GM23338 (cell line): ENCODE data around the gene CNGB1. TPM values are rescaled to one million over a fixed set of nuclear protein-coding genes. Genes with fewer than 3 reads are reported as not detected.

Experiments used
- ATAC-seq: fragments of 200-7000 bp; cut with Tn5 transposase; 3 replicates; pipeline ENCODE4 v1.9.1; 2020
- DNase-seq: peaks from one replicate; pipeline ENCODE4 v3.0.0-alpha.2; 2015; ENCODE audit warnings: low spot score
- H2AFZ ChIP-seq: fragments of 200-600 bp; sonication (generic); 2 replicates; pipeline ENCODE4 v1.8.0; 2016; ENCODE audit warnings: antibody characterized with exemption, mild to moderate bottlenecking, moderate library complexity
- H3F3A ChIP-seq: fragments of 200-600 bp; sonication (generic); replicated peaks from 2 replicates; pipeline ENCODE4 v1.8.0; 2017; ENCODE audit warnings: antibody characterized with exemption, mixed run types, low read depth
- H3K27ac ChIP-seq: fragments of 200-600 bp; sonication (generic); 2 replicates; pipeline ENCODE4 v1.6.1; 2016; ENCODE audit warnings: low read depth
- H3K27me3 ChIP-seq: fragments of 200-600 bp; sonication (generic); 2 replicates; pipeline ENCODE4 v1.8.0; 2016; ENCODE audit warnings: mild to moderate bottlenecking, mixed run types, moderate library complexity; ENCODE audit not compliant: insufficient read depth
- H3K36me3 ChIP-seq: fragments of 200-600 bp; sonication (generic); 2 replicates; pipeline ENCODE4 v1.8.0; 2016; ENCODE audit warnings: mild to moderate bottlenecking; ENCODE audit not compliant: insufficient read depth
- H3K4me1 ChIP-seq: fragments of 200-600 bp; sonication (generic); 2 replicates; pipeline ENCODE4 v1.8.0; 2016; ENCODE audit warnings: mild to moderate bottlenecking, moderate library complexity; ENCODE audit not compliant: insufficient read depth
- H3K4me2 ChIP-seq: fragments of 200-600 bp; sonication (generic); 2 replicates; pipeline ENCODE4 v1.7.1; 2017; ENCODE audit warnings: mixed run types
- H3K4me3 ChIP-seq: fragments of 200-600 bp; sonication (generic); 2 replicates; pipeline ENCODE4 v1.6.1; 2016; ENCODE audit warnings: mixed run types
- H3K79me2 ChIP-seq: fragments of 200-600 bp; sonication (generic); replicated peaks from 2 replicates; pipeline ENCODE4 v1.8.0; 2017; ENCODE audit warnings: mild to moderate bottlenecking; ENCODE audit not compliant: insufficient read depth
- H3K9me2 ChIP-seq: fragments of 200-600 bp; sonication (generic); 2 replicates; pipeline ENCODE4 v1.8.0; 2017; ENCODE audit not compliant: insufficient read depth
- H4K20me1 ChIP-seq: fragments of 200-600 bp; sonication (generic); replicated peaks from 2 replicates; pipeline ENCODE4 v1.8.0; 2017; ENCODE audit warnings: mild to moderate bottlenecking; ENCODE audit not compliant: insufficient read depth
- H3K27ac Mint-ChIP-seq: 2 replicates; pipeline ENCODE4 v1.8.0; 2020; ENCODE audit warnings: inconsistent platforms, mild to moderate bottlenecking, moderate library complexity, mixed read lengths
- H3K27me3 Mint-ChIP-seq: 3 replicates; pipeline ENCODE4 v1.8.0; 2022; ENCODE audit warnings: low read depth, mild to moderate bottlenecking, moderate library complexity, mixed read lengths, inconsistent platforms; ENCODE audit not compliant: insufficient read depth, poor library complexity
- H3K36me3 Mint-ChIP-seq: 3 replicates; pipeline ENCODE4 v1.8.0; 2021; ENCODE audit warnings: low read depth, mild to moderate bottlenecking, inconsistent platforms, moderate library complexity, mixed read lengths
- H3K4me1 Mint-ChIP-seq: 3 replicates; pipeline ENCODE4 v1.8.0; 2020; ENCODE audit warnings: mild to moderate bottlenecking, inconsistent platforms, mixed read lengths
- H3K4me3 Mint-ChIP-seq: 3 replicates; pipeline ENCODE4 v1.8.0; 2021; ENCODE audit warnings: moderate library complexity, mild to moderate bottlenecking, inconsistent platforms, mixed read lengths
- H3K9me3 Mint-ChIP-seq: 3 replicates; pipeline ENCODE4 v1.8.0; 2020; ENCODE audit warnings: moderate library complexity, mild to moderate bottlenecking, inconsistent platforms, mixed read lengths
- CREB1 ChIP-seq: fragments of 250-450 bp; sonication (Bioruptor Pico); IDR thresholded peaks from 2 replicates; pipeline ENCODE4 v1.5.0; 2020; ENCODE audit warnings: low read depth, mild to moderate bottlenecking, moderate library complexity
- ETS1 ChIP-seq: IDR thresholded peaks from 2 replicates; pipeline ENCODE4 v1.6.1; 2016; ENCODE audit warnings: antibody characterized with exemption
- EZH2 ChIP-seq: fragments of 200-600 bp; sonication (generic); IDR thresholded peaks from one replicate; pipeline ENCODE4 v1.8.0; 2017; ENCODE audit warnings: antibody characterized with exemption, mild to moderate bottlenecking, low read depth; ENCODE audit not compliant: unreplicated experiment
- EZH2phosphoT487 ChIP-seq: fragments of 200-600 bp; sonication (generic); IDR thresholded peaks from one replicate; pipeline ENCODE4 v1.8.1; 2018; ENCODE audit warnings: antibody characterized with exemption; ENCODE audit not compliant: unreplicated experiment
- JUNB ChIP-seq: IDR thresholded peaks from one replicate; pipeline ENCODE4 v1.6.1; 2016; ENCODE audit warnings: antibody characterized with exemption; ENCODE audit not compliant: unreplicated experiment
- NANOG ChIP-seq: IDR thresholded peaks from 2 replicates; pipeline ENCODE4 v1.6.1; 2016; ENCODE audit warnings: antibody characterized with exemption, borderline replicate concordance
- POLR2AphosphoS5 ChIP-seq: IDR thresholded peaks from 2 replicates; pipeline ENCODE4 v1.6.1; 2016; ENCODE audit warnings: antibody characterized with exemption, low read depth
- REST ChIP-seq: IDR thresholded peaks from one replicate; pipeline ENCODE4 v1.6.1; 2018; ENCODE audit warnings: antibody characterized with exemption; ENCODE audit not compliant: unreplicated experiment
- ZNF114 ChIP-seq: fragments of 250-450 bp; sonication (Bioruptor Pico); IDR thresholded peaks from 2 replicates; pipeline ENCODE4 v1.5.0; 2020; ENCODE audit warnings: mild to moderate bottlenecking, moderate library complexity
- ZNF331 ChIP-seq: fragments of 250-450 bp; sonication (Bioruptor Pico); IDR thresholded peaks from 2 replicates; pipeline ENCODE4 v1.5.0; 2020; ENCODE audit warnings: low read depth, mild to moderate bottlenecking, moderate library complexity
- polyA plus RNA-seq: library from polyadenylated mRNA; unstranded; fragments of >200 nt; fragmentation: Nextera tagmentation; extraction: Ambion mirVana; gene quantifications from 2 replicates; pipeline ENCODE4 v1.2.1, GENCODE V29; 2016
- total RNA-seq: library from RNA; depleted of rRNA; stranded (reverse); fragments of >200 nt; shearing (Covaris generic); gene quantifications from 2 replicates; pipeline ENCODE4 v1.2.3, GENCODE V29; 2014
- TF ChIP-seq, protein P1 (sequence below), 2 experiments: fragments of 200-600 bp in 1 of 2; sonication (generic) in 1 of 2; conservative IDR thresholded peaks; 2 replicates each; pipeline versions ENCODE4 v1.5.1 to v1.6.1; 2016 to 2017; ENCODE audit warnings: antibody characterized with exemption in 2 of 2, low read depth in 2 of 2, mild to moderate bottlenecking in 2 of 2, moderate library complexity in 1 of 2

The CNGB1 gene
- total and polyA plus RNA-seq, 2 experiments from 2014 or later, result not detected

- TF ChIP-seq REST (no peak), CREB1 (CRISPR knock-in tag) (no peak), EZH2 (no peak), JUNB (no peak), ETS1 (no peak), EZH2phosphoT487 (no peak)
Observed at GRCh38 chr16:57991551-57992059, 20.7 kb upstream of the CNGB1 start (continued).

DNA sequence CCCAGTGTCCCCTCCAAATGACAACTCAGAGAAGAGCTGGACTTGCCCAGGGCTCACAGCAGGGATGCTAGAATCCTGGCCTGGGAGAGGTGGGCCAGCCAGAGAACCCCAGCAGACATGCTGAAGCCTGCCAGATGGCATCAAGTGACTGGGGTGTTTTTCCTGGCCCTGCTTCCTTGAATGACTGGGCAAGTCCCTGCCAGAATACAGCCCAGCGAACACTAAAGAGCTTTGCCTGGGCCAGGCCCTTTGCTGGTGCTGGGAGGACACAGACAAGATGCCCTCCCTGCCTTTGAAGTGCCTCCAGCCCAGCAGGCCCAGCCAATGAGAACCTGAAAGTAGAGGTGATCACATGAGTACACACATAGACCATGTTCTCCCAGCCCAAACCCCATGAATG lies 18.0 kb upstream of the CNGB1 start:
- Histone ChIP-seq H3K79me2 (no peaks in the 10 kb centered on the region), H3K36me3 (no peaks in the 10 kb centered on the region), H3K4me1 (peaks cover 6% of the 10 kb centered on the region; the same call in 1 of the 2 replicates), H3K27ac (no peak overlapping the region), H4K20me1 (no peaks in the 10 kb centered on the region), H3K9me2 (no peaks in the 10 kb centered on the region), H2AFZ (no peak overlapping the region), H3K4me3 (no peak overlapping the region), H3F3A (no peaks in the 10 kb centered on the region), H3K4me2 (no peak overlapping the region), H3K27me3 (peaks cover 32% of the 10 kb centered on the region)
- H3K27ac Mint-ChIP-seq, result no peak overlapping the region
- no peaks in the 10 kb centered on the region for H3K36me3 Mint-ChIP-seq
- peaks cover 38% of the 10 kb centered on the region for H3K27me3 Mint-ChIP-seq
- H3K4me3 Mint-ChIP-seq, result no peak overlapping the region
- TF ChIP-seq CREB1 (CRISPR knock-in tag) (no peak), NANOG (no peak), ZNF114 (CRISPR knock-in tag) (no peak), POLR2AphosphoS5 (no peak), REST (no peak), ZNF331 (CRISPR knock-in tag) (no peak)
- TF ChIP-seq, protein P1, sequence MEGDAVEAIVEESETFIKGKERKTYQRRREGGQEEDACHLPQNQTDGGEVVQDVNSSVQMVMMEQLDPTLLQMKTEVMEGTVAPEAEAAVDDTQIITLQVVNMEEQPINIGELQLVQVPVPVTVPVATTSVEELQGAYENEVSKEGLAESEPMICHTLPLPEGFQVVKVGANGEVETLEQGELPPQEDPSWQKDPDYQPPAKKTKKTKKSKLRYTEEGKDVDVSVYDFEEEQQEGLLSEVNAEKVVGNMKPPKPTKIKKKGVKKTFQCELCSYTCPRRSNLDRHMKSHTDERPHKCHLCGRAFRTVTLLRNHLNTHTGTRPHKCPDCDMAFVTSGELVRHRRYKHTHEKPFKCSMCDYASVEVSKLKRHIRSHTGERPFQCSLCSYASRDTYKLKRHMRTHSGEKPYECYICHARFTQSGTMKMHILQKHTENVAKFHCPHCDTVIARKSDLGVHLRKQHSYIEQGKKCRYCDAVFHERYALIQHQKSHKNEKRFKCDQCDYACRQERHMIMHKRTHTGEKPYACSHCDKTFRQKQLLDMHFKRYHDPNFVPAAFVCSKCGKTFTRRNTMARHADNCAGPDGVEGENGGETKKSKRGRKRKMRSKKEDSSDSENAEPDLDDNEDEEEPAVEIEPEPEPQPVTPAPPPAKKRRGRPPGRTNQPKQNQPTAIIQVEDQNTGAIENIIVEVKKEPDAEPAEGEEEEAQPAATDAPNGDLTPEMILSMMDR (conservative IDR thresholded peaks at IDR 0.05; ENCODE audit: low read depth in 2 of 2), result no peak
- H3K9me3 Mint-ChIP-seq, result no peaks in the 10 kb centered on the region
- DNase-seq (no peak), ATAC-seq (no peak)
- peaks cover 15% of the 10 kb centered on the region for H3K4me1 Mint-ChIP-seq
